Measurements from ENCODE around the gene PLA2G4E. TPM values are rescaled to one million over a fixed set of nuclear protein-coding genes. Genes with fewer than 3 reads are reported as not detected.

Gene PLA2G4E
- polyA plus RNA-seq, 2 of the 4 experiments (the other 2 are of a cell fraction), result 0.01 TPM; not detected in 1

GRCh38 chr15:41993472-41994170 is 27.2 kb downstream of the PLA2G4E start:
- FAIRE-seq, result no peak
- no peak overlapping the region for H3K4me2 ChIP-seq
- TF ChIP-seq ZC3H11A (IDR thresholded peaks at IDR 0.05) (no peak), HOXB13 (CRISPR knock-in tag; IDR thresholded peaks at IDR 0.05; ENCODE audit: low read depth) (no peak), FOXS1 (CRISPR knock-in tag; IDR thresholded peaks at IDR 0.05) (no peak), TP53 (CRISPR knock-in tag; IDR thresholded peaks at IDR 0.05) (no peak), RNF2 (IDR thresholded peaks at IDR 0.05; ENCODE audit: borderline replicate concordance, low read depth) (no peak), E2F6 (IDR thresholded peaks at IDR 0.05; ENCODE audit: borderline replicate concordance, low read depth) (no peak), KDM5A (IDR thresholded peaks at IDR 0.05) (no peak), BCL3 (IDR thresholded peaks at IDR 0.05) (no peak)
- POLR2A ChIA-PET, result no interaction called here
- no peak overlapping the region for H3K4me3 ChIP-seq
- H3K9me3 ChIP-seq, result no peaks in the 10 kb centered on the region
- H3K4me1 ChIP-seq, result no peaks in the 10 kb centered on the region
- ATAC-seq, result no peak
- DNase-seq (ENCODE audit: low read depth in 1 of 2, low spot score in 1 of 2), result no peak
- 83% methylated on average over 9 of the region's 11 CpGs for WGBS (ENCODE audit: missing lambda C conversion rate)
- CTCF ChIA-PET, result interaction anchor here (1.7 to 13.7 kb wide), 3 partner anchors 69 to 144 kb away, joined by 6 to 247 read pairs (median 82); no protein-coding TSS in a partner anchor
- no peak overlapping the region for H3K27ac ChIP-seq

- Histone ChIP-seq H3K4me2 (no peak overlapping the region), H3K9me3 (no peaks in the 10 kb centered on the region), H3K4me3 (no peak overlapping the region), H3K4me1 (no peaks in the 10 kb centered on the region), H3K27ac (no peak overlapping the region)
- FAIRE-seq, result no peak
- ATAC-seq, result no peak
- WGBS (ENCODE audit: missing lambda C conversion rate), result 78% methylated on average over 4 of the region's 7 CpGs
- TF ChIP-seq RNF2 (IDR thresholded peaks at IDR 0.05; ENCODE audit: borderline replicate concordance, low read depth) (no peak), CBX8 (IDR thresholded peaks at IDR 0.05) (no peak), HOXA7 (CRISPR knock-in tag; IDR thresholded peaks at IDR 0.05) (no peak)
- POLR2A ChIA-PET, result no interaction called here
- no peak for DNase-seq (ENCODE audit: low read depth in 1 of 2, low spot score in 1 of 2)
- CTCF ChIA-PET, result interaction anchor here (0.9 to 13.7 kb wide), 4 partner anchors 70 to 145 kb away, joined by 3 to 247 read pairs (median 44); no protein-coding TSS in a partner anchor
These were observed 28.0 kb downstream of the PLA2G4E start for GRCh38 chr15:41992803-41993190.

GRCh38 chr15:41992151-41992802 is 28.6 kb downstream of the PLA2G4E start:
- no peak overlapping the region for H3K4me2 ChIP-seq
- ATAC-seq (no peak), FAIRE-seq (no peak), DNase-seq (ENCODE audit: low read depth in 1 of 2, low spot score in 1 of 2) (no peak)
- H3K4me3 ChIP-seq, result no peak overlapping the region
- TF ChIP-seq ESRRA (IDR thresholded peaks at IDR 0.05; ENCODE audit: borderline replicate concordance, low read length) (no peak), ZC3H11A (IDR thresholded peaks at IDR 0.05) (no peak), ZNF302 (CRISPR knock-in tag; IDR thresholded peaks at IDR 0.05) (no peak), RCOR1 (IDR thresholded peaks at IDR 0.05; ENCODE audit: low read depth, low read length) (no peak), MAX (IDR thresholded peaks at IDR 0.05) (no peak), HDAC2 (IDR thresholded peaks at IDR 0.05) (no peak), CHD4 (IDR thresholded peaks at IDR 0.05; ENCODE audit: borderline replicate concordance) (no peak), CBX8 (IDR thresholded peaks at IDR 0.05) (no peak), NFE2L2 (conservative IDR thresholded peaks at IDR 0.05; ENCODE audit: low read length) (no peak), CBX2 (IDR thresholded peaks at IDR 0.05; ENCODE audit: borderline replicate concordance, low read depth) (no peak)
- H3K4me1 ChIP-seq, result no peaks in the 10 kb centered on the region
- no peak overlapping the region for H3K27ac ChIP-seq
- no peaks in the 10 kb centered on the region for H3K9me3 ChIP-seq
- ChIA-PET POLR2A (no interaction called here), CTCF (interaction anchor here (0.9 to 13.7 kb wide), 5 partner anchors 13 to 145 kb away, joined by 3 to 247 read pairs (median 41); no protein-coding TSS in a partner anchor)
- 86% methylated on average over 7 of the region's 18 CpGs for WGBS (ENCODE audit: missing lambda C conversion rate)
